AG10803 (cell line): ENCODE data around the gene NDUFS7.

ENCODE experiments used
- DNase-seq: peaks from one replicate; pipeline ENCODE4 v3.0.0; 2010; ENCODE audit warnings: low read depth
- H3K4me3 ChIP-seq: 2 replicates; pipeline ENCODE4 v1.5.1; 2011; ENCODE audit warnings: mild to moderate bottlenecking, low read length, control low read depth
- TF ChIP-seq, protein P1 (sequence below): conservative IDR thresholded peaks from 2 replicates; pipeline ENCODE4 v1.5.1; 2011; ENCODE audit warnings: mild to moderate bottlenecking, low read length, control low read depth, inconsistent platforms

Gene NDUFS7

DNA sequence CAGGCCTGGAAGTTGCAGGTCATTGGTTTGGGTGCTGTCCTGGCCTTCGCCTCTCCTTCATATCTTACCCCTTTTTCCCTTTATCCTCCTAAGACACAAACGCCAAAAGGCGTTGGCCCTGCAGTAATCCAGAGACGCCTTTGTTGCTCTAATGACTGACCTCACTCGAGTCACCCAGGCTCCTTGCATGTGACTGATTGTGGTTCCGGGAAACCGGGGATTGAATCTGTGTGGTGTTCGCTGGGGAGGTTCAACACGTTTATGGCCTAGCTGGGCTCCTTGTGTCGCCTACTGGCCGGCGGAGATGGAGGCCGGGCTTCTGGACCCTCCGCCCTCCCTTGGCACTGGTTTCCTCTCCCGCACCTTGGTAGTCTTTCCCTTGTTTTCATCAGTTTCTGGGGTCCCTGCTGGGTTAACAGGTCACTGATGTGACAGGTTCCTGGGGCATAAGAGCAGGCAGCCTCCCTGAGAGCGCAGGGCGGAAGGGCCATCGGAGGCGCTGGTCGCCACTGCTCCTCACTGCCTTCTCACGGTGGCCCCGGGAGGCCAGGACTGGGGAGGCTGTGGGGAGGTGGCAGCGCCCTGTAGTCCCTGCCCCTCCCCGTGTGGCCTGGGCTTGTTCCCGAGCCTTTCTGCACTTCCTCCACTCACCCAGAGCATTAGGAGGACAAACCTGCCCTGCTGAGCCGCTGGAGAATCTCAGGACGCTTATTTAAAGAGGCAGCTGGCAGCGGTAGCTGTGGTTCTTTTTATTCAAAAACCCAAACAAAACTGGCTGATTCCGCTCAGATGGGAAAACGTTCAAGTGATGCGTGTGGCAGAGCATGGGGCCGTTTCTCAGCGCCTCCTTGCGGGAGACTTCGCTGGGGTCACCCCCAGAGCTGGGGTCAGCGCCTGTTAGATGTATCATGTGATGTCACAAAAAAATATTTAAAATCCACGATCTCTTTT is 18.1 kb upstream of the NDUFS7 start:
- DNase-seq, result no peak
- H3K4me3 ChIP-seq, result no peak overlapping the region
- TF ChIP-seq, protein P1, sequence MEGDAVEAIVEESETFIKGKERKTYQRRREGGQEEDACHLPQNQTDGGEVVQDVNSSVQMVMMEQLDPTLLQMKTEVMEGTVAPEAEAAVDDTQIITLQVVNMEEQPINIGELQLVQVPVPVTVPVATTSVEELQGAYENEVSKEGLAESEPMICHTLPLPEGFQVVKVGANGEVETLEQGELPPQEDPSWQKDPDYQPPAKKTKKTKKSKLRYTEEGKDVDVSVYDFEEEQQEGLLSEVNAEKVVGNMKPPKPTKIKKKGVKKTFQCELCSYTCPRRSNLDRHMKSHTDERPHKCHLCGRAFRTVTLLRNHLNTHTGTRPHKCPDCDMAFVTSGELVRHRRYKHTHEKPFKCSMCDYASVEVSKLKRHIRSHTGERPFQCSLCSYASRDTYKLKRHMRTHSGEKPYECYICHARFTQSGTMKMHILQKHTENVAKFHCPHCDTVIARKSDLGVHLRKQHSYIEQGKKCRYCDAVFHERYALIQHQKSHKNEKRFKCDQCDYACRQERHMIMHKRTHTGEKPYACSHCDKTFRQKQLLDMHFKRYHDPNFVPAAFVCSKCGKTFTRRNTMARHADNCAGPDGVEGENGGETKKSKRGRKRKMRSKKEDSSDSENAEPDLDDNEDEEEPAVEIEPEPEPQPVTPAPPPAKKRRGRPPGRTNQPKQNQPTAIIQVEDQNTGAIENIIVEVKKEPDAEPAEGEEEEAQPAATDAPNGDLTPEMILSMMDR, result no peak

- H3K4me3 ChIP-seq, result no peak overlapping the region
- TF ChIP-seq, protein P1, result no peak
- no peak for DNase-seq
Observed at GRCh38 chr19:1366296-1366695, 17.4 kb upstream of the NDUFS7 start.

GRCh38 chr19:1366899-1367870 is 16.5 kb upstream of the NDUFS7 start:
- TF ChIP-seq, protein P1, result no peak

DNA sequence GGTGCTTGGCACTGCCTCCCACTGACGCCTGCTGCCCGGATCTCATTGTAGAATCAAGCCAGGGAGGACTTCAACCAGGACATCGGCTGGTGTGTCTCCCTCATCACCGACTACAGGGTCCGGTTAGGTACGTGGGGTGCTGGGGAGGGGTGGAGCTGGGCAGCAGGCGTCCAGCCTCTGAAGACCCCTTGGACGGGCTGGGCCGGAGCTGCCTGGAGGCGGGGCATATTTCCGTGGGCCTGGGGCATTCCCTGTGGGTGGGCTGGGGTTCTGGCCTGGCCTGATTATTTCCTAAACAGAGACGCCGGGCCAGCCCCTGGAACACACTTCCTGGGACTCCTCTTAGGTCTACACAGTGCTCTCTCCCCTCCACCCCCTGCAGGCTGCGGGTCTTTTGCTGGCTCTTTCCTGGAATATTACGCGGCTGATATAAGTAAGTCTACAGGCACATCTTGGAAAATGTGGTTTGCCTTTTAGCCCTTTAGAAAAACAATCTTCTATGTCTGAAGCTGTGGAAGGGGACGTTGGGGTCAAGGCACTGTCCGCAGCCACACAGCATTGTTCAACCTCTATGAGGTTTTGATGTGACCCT is 14.4 kb upstream of the NDUFS7 start:
- H3K4me3 ChIP-seq, result no peak overlapping the region
- DNase-seq, result no peak
- TF ChIP-seq, protein P1, result no peak

More at GRCh38 chr19:1366899-1367870, 16.5 kb upstream of the NDUFS7 start:
- no peak overlapping the region for H3K4me3 ChIP-seq
- DNase-seq, result no peak

DNA sequence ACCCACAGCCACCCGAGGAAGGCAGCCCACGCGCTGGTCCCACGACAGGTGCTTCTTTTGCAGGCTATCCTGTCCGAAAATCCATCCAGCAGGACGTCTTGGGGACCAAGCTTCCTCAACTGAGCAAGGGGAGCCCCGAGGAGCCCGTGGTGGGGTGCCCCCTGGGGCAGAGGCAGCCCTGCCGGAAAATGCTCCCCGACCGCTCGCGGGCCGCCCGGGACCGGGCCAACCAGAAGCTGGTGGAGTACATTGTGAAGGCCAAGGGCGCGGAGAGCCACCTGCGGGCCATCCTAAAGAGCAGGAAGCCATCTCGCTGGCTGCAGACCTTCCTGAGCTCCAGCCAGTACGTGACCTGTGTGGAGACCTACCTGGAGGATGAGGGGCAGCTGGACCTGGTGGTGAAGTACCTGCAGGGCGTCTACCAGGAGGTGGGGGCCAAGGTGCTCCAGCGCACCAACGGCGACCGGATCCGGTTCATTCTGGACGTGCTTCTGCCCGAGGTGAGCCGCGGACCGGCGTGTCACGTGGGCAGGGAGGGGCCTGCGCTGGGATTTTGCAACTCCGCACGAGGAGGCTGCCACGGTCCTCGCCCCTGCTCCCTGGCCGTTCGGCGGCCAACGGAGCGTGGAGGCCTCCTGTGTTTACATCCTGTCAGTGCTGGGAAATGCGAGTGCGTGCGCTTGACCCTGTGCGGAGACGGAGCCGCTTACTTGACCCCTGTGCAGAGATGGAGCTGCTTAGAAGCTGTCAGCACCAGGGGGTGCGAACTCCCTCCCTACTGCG is 12.9 kb upstream of the NDUFS7 start:
- TF ChIP-seq, protein P1, result no peak

GRCh38 chr19:1373042-1373533 is 10.6 kb upstream of the NDUFS7 start:
- no peak for DNase-seq
- no peak overlapping the region for H3K4me3 ChIP-seq
- TF ChIP-seq, protein P1, result no peak

More for the DNA sequence above, 12.9 kb upstream of the NDUFS7 start:
- H3K4me3 ChIP-seq, result no peak overlapping the region
- DNase-seq, result no peak
